Measurements from ENCODE around the gene MBD4.

The MBD4 gene

GRCh38 chr3:129460572-129460971 lies 20.8 kb upstream of the MBD4 start:
- DNase-seq (ENCODE audit: low read depth, low spot score) = no peak
- no peak overlapping the region for H3K4me3 ChIP-seq
- peaks cover 24% of the 10 kb centered on the region for H3K36me3 ChIP-seq (ENCODE audit: insufficient read depth, low read length)
- H3K9ac ChIP-seq (ENCODE audit: insufficient read length) = no peak overlapping the region
- H3K27ac ChIP-seq = peak overlapping the region; percentile 88
- TF ChIP-seq EZH2 (IDR thresholded peaks at IDR 0.05) (no peak), POLR2AphosphoS5 (IDR thresholded peaks at IDR 0.05; ENCODE audit: borderline replicate concordance, low read depth, low read length) (no peak), FOXP2 (optimal IDR thresholded peaks at IDR 0.05; ENCODE audit: control extremely low read depth, extremely low read length, insufficient read depth) (no peak)
- H3K9me3 ChIP-seq (ENCODE audit: low read depth, low read length) = no peaks in the 10 kb centered on the region

GRCh38 chr3:129460155-129460554 lies 20.4 kb upstream of the MBD4 start:
- H3K9ac ChIP-seq (ENCODE audit: insufficient read length) = no peak overlapping the region
- no peak for TF ChIP-seq EZH2 (IDR thresholded peaks at IDR 0.05)
- no peak for TF ChIP-seq FOXP2 (optimal IDR thresholded peaks at IDR 0.05; ENCODE audit: control extremely low read depth, extremely low read length, insufficient read depth)
- H3K4me3 ChIP-seq = no peak overlapping the region
- no peaks in the 10 kb centered on the region for H3K9me3 ChIP-seq (ENCODE audit: low read depth, low read length)
- DNase-seq (ENCODE audit: low read depth, low spot score) = no peak
- peak overlapping the region; percentile 88 for H3K27ac ChIP-seq
- H3K36me3 ChIP-seq (ENCODE audit: insufficient read depth, low read length) = peaks cover 24% of the 10 kb centered on the region

- TF ChIP-seq POLR2AphosphoS5 (IDR thresholded peaks at IDR 0.05; ENCODE audit: borderline replicate concordance, low read depth, low read length) (no peak), EZH2 (IDR thresholded peaks at IDR 0.05) (no peak), FOXP2 (optimal IDR thresholded peaks at IDR 0.05; ENCODE audit: control extremely low read depth, extremely low read length, insufficient read depth) (no peak)
- no peak overlapping the region for H3K9ac ChIP-seq (ENCODE audit: insufficient read length)
- no peak overlapping the region for H3K4me3 ChIP-seq
- peaks cover 45% of the 10 kb centered on the region for H3K36me3 ChIP-seq (ENCODE audit: insufficient read depth, low read length)
- H3K9me3 ChIP-seq (ENCODE audit: low read depth, low read length) = no peaks in the 10 kb centered on the region
- DNase-seq (ENCODE audit: low read depth, low spot score) = no peak
- no peak overlapping the region for H3K27ac ChIP-seq
Measured at GRCh38 chr3:129453732-129454131, 14.0 kb upstream of the MBD4 start.

GRCh38 chr3:129449279-129450115 lies 9.7 kb upstream of the MBD4 start:
- TF ChIP-seq EZH2 (IDR thresholded peaks at IDR 0.05) (no peak), FOXP2 (optimal IDR thresholded peaks at IDR 0.05; ENCODE audit: control extremely low read depth, extremely low read length, insufficient read depth) (no peak), POLR2AphosphoS5 (IDR thresholded peaks at IDR 0.05; ENCODE audit: borderline replicate concordance, low read depth, low read length) (no peak)
- no peak overlapping the region for H3K4me3 ChIP-seq
- no peak for DNase-seq (ENCODE audit: low read depth, low spot score)

GRCh38 chr3:129448186-129448895 lies 8.6 kb upstream of the MBD4 start:
- H3K9ac ChIP-seq (ENCODE audit: insufficient read length) = no peak overlapping the region
- H3K27ac ChIP-seq = 0 out of 2 replicates have a peak overlapping the region, but pooled peaks have one; percentile 12
- peaks cover 24% of the 10 kb centered on the region for H3K36me3 ChIP-seq (ENCODE audit: insufficient read depth, low read length)
- TF ChIP-seq EZH2 (IDR thresholded peaks at IDR 0.05) (no peak), POLR2AphosphoS5 (IDR thresholded peaks at IDR 0.05; ENCODE audit: borderline replicate concordance, low read depth, low read length) (no peak), FOXP2 (optimal IDR thresholded peaks at IDR 0.05; ENCODE audit: control extremely low read depth, extremely low read length, insufficient read depth) (no peak)
- no peak for DNase-seq (ENCODE audit: low read depth, low spot score)
- no peak overlapping the region for H3K4me3 ChIP-seq
- H3K9me3 ChIP-seq (ENCODE audit: low read depth, low read length) = no peaks in the 10 kb centered on the region

More at GRCh38 chr3:129449279-129450115, 9.7 kb upstream of the MBD4 start:
- Histone ChIP-seq H3K27ac (peak overlapping the region; percentile 38), H3K9ac (ENCODE audit: insufficient read length) (peak overlapping the region; percentile 40), H3K9me3 (ENCODE audit: low read depth, low read length) (no peaks in the 10 kb centered on the region), H3K36me3 (ENCODE audit: insufficient read depth, low read length) (peaks cover 34% of the 10 kb centered on the region)

GRCh38 chr3:129446926-129447325 lies 7.2 kb upstream of the MBD4 start:
- no peak overlapping the region for H3K27ac ChIP-seq

GRCh38 chr3:129445471-129445870 lies 5.7 kb upstream of the MBD4 start:
- Histone ChIP-seq H3K9ac (ENCODE audit: insufficient read length) (no peak overlapping the region), H3K27ac (no peak overlapping the region), H3K36me3 (ENCODE audit: insufficient read depth, low read length) (peaks cover 4% of the 10 kb centered on the region; the same call in 1 of the 2 replicates), H3K9me3 (ENCODE audit: low read depth, low read length) (no peaks in the 10 kb centered on the region), H3K4me3 (no peak overlapping the region)
- DNase-seq (ENCODE audit: low read depth, low spot score) = no peak
- no peak for TF ChIP-seq POLR2AphosphoS5 (IDR thresholded peaks at IDR 0.05; ENCODE audit: borderline replicate concordance, low read depth, low read length)
- no peak for TF ChIP-seq FOXP2 (optimal IDR thresholded peaks at IDR 0.05; ENCODE audit: control extremely low read depth, extremely low read length, insufficient read depth)
- TF ChIP-seq EZH2 (IDR thresholded peaks at IDR 0.05) = no peak

More at GRCh38 chr3:129446926-129447325, 7.2 kb upstream of the MBD4 start:
- TF ChIP-seq POLR2AphosphoS5 (IDR thresholded peaks at IDR 0.05; ENCODE audit: borderline replicate concordance, low read depth, low read length) (no peak), FOXP2 (optimal IDR thresholded peaks at IDR 0.05; ENCODE audit: control extremely low read depth, extremely low read length, insufficient read depth) (no peak), EZH2 (IDR thresholded peaks at IDR 0.05) (no peak)
- H3K36me3 ChIP-seq (ENCODE audit: insufficient read depth, low read length) = peaks cover 10% of the 10 kb centered on the region
- no peaks in the 10 kb centered on the region for H3K9me3 ChIP-seq (ENCODE audit: low read depth, low read length)
- DNase-seq (ENCODE audit: low read depth, low spot score) = no peak
- H3K9ac ChIP-seq (ENCODE audit: insufficient read length) = no peak overlapping the region
- H3K4me3 ChIP-seq = no peak overlapping the region

- TF ChIP-seq FOXP2 (optimal IDR thresholded peaks at IDR 0.05; ENCODE audit: control extremely low read depth, extremely low read length, insufficient read depth) = no peak
- no peak for TF ChIP-seq EZH2 (IDR thresholded peaks at IDR 0.05)
- no peak for TF ChIP-seq POLR2AphosphoS5 (IDR thresholded peaks at IDR 0.05; ENCODE audit: borderline replicate concordance, low read depth, low read length)
- DNase-seq (ENCODE audit: low read depth, low spot score) = no peak
- Histone ChIP-seq H3K9me3 (ENCODE audit: low read depth, low read length) (no peaks in the 10 kb centered on the region), H3K36me3 (ENCODE audit: insufficient read depth, low read length) (peaks cover 6% of the 10 kb centered on the region), H3K9ac (ENCODE audit: insufficient read length) (peak overlapping the region; percentile 61), H3K27ac (peak overlapping the region; percentile 51; the same call in 1 of the 2 replicates), H3K4me3 (no peak overlapping the region; the same call in 1 of the 2 replicates)
Measured at GRCh38 chr3:129442947-129443346, 3.2 kb upstream of the MBD4 start.

Data from SK-N-MC (cell line).